Smooth muscle cell (in vitro differentiated cells): ENCODE measurements around the gene EFNA5. TPM values are rescaled to one million over a fixed set of nuclear protein-coding genes. Genes with fewer than 3 reads are reported as not detected.

Experiments
- DNase-seq: peaks from one replicate; lab custom pipeline; 2025; ENCODE audit not compliant: unreplicated experiment; lab: John Stamatoyannopoulos, UW
- H2AFZ ChIP-seq: fragments of 200-600 bp; sonication (generic); 2 replicates; pipeline ENCODE4 v1.6.0; 2016; ENCODE audit warnings: antibody characterized with exemption, low read depth, mild to moderate bottlenecking
- H3F3A ChIP-seq: fragments of 200-600 bp; sonication (generic); 2 replicates; pipeline ENCODE4 v1.6.0; 2017; ENCODE audit warnings: antibody characterized with exemption, low read depth
- H3K27ac ChIP-seq: fragments of 200-600 bp; sonication (generic); 2 replicates; pipeline ENCODE4 v1.5.1; 2016; ENCODE audit warnings: low read depth, mild to moderate bottlenecking
- H3K27me3 ChIP-seq: fragments of 200-600 bp; sonication (generic); 2 replicates; pipeline ENCODE4 v1.6.1; 2016; ENCODE audit warnings: low read depth, mild to moderate bottlenecking
- H3K36me3 ChIP-seq: fragments of 200-600 bp; sonication (generic); 2 replicates; pipeline ENCODE4 v1.5.1; 2016; ENCODE audit warnings: low read depth
- H3K4me1 ChIP-seq: fragments of 200-600 bp; sonication (generic); 2 replicates; pipeline ENCODE4 v1.5.1; 2016; ENCODE audit warnings: low read depth
- H3K4me2 ChIP-seq: fragments of 200-600 bp; sonication (generic); 2 replicates; pipeline ENCODE4 v1.6.0; 2016; ENCODE audit warnings: mild to moderate bottlenecking
- H3K4me3 ChIP-seq: fragments of 200-600 bp; sonication (generic); 2 replicates; pipeline ENCODE4 v1.5.1; 2016; ENCODE audit warnings: mild to moderate bottlenecking
- H3K79me2 ChIP-seq: fragments of 200-600 bp; sonication (generic); 2 replicates; pipeline ENCODE4 v1.6.0; 2016; ENCODE audit warnings: low read depth, mild to moderate bottlenecking
- H3K9ac ChIP-seq: fragments of 200-600 bp; sonication (generic); 2 replicates; pipeline ENCODE4 v1.6.0; 2016; ENCODE audit warnings: low read depth
- H3K9me3 ChIP-seq: fragments of 200-600 bp; sonication (generic); replicated peaks from 2 replicates; pipeline ENCODE4 v1.5.1; 2016; ENCODE audit warnings: low read depth
- H4K20me1 ChIP-seq: fragments of 200-600 bp; sonication (generic); 2 replicates; pipeline ENCODE4 v1.6.0; 2016; ENCODE audit warnings: low read depth
- WGBS: methylation state at CpG from one replicate; pipeline ENCODE4 v1.1.7; 2016; ENCODE audit warnings: low lambda C conversion rate; 5-methylcytosine and 5-hydroxymethylcytosine counted together
- polyA plus RNA-seq: library from polyadenylated mRNA; unstranded; fragments of >200 nt; fragmentation: Nextera tagmentation; extraction: Ambion mirVana; gene quantifications from 2 replicates; pipeline ENCODE4 v1.2.1, GENCODE V29; 2016
- total RNA-seq: library from RNA; depleted of rRNA; stranded (reverse); fragments of >200 nt; gene quantifications from 2 replicates; pipeline ENCODE4 v1.2.3, GENCODE V29; 2014
- TF ChIP-seq, protein P1 (sequence below): fragments of 200-600 bp; sonication (generic); IDR thresholded peaks from 2 replicates; pipeline ENCODE4 v1.5.1; 2017; ENCODE audit warnings: borderline replicate concordance, mild to moderate bottlenecking, antibody characterized with exemption; ENCODE audit not compliant: insufficient read depth, poor library complexity, severe bottlenecking

Gene EFNA5
- total and polyA plus RNA-seq, 2 experiments from 2014 or later = 0.32 to 8.8 TPM

DNA sequence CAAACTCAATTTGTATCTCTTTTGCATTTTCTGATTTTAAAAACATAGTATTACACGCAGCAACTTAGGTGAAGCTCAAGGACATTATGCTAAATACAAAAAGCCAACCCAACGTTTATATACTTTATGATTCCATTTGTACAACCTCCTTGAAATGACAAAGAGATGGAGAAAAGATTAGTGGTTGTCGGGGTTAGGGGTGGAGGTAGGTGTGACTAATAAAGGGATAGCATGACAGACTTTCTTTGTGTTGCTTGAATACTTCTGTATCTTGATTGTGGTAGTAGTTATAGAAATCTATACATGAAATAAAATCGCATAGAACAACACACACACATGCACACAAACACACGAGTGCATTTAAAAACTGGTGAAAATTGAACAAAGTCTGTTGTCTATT, 42.5 kb upstream of the EFNA5 start:
- H4K20me1 ChIP-seq = no peaks in the 10 kb centered on the region

DNA sequence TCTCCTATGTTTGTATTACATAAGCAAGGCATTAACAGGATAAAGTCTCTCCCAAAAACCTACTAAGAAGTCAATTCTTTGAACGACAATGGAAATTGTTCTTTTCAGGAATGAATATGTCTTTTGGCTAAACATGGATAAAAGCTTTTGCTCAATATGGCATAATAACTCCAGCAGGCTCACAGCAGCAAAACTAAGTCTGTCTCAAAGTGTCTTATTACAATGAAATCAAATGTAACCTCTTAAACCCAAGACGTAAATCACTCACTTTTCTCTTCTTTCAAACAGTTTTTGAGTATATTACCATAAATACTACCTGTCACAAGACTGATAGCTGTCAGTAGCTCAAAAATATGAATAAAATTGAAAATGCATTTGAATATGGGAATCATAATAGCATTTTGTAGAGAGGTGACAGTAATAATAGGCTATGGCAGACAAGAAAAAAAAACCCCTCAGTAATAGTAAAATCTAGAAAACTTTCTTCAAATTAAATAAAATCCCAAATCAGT, 41.7 kb upstream of the EFNA5 start:
- H3F3A ChIP-seq = no peaks in the 10 kb centered on the region
- DNase-seq = no peak
- H3K4me2 ChIP-seq = no peak overlapping the region
- H3K9ac ChIP-seq = no peak overlapping the region
- H3K4me3 ChIP-seq = no peak overlapping the region
- no peak overlapping the region for H3K27ac ChIP-seq
- H3K4me1 ChIP-seq = no peaks in the 10 kb centered on the region
- H3K9me3 ChIP-seq = no peaks in the 10 kb centered on the region
- H2AFZ ChIP-seq = no peak overlapping the region
- no peaks in the 10 kb centered on the region for H3K36me3 ChIP-seq
- 94% methylated on average over 2 of the region's 2 CpGs for WGBS
- H4K20me1 ChIP-seq = no peaks in the 10 kb centered on the region
- TF ChIP-seq, protein P1, sequence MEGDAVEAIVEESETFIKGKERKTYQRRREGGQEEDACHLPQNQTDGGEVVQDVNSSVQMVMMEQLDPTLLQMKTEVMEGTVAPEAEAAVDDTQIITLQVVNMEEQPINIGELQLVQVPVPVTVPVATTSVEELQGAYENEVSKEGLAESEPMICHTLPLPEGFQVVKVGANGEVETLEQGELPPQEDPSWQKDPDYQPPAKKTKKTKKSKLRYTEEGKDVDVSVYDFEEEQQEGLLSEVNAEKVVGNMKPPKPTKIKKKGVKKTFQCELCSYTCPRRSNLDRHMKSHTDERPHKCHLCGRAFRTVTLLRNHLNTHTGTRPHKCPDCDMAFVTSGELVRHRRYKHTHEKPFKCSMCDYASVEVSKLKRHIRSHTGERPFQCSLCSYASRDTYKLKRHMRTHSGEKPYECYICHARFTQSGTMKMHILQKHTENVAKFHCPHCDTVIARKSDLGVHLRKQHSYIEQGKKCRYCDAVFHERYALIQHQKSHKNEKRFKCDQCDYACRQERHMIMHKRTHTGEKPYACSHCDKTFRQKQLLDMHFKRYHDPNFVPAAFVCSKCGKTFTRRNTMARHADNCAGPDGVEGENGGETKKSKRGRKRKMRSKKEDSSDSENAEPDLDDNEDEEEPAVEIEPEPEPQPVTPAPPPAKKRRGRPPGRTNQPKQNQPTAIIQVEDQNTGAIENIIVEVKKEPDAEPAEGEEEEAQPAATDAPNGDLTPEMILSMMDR = no peak
- H3K27me3 ChIP-seq = no peaks in the 10 kb centered on the region
- no peaks in the 10 kb centered on the region for H3K79me2 ChIP-seq

More for the DNA sequence above, 42.5 kb upstream of the EFNA5 start:
- H3F3A ChIP-seq = no peaks in the 10 kb centered on the region
- no peak overlapping the region for H3K4me3 ChIP-seq
- no peaks in the 10 kb centered on the region for H3K79me2 ChIP-seq
- H3K27ac ChIP-seq = no peak overlapping the region
- TF ChIP-seq, protein P1 = no peak
- no peak overlapping the region for H2AFZ ChIP-seq
- no peaks in the 10 kb centered on the region for H3K9me3 ChIP-seq
- no peaks in the 10 kb centered on the region for H3K27me3 ChIP-seq
- no peak for DNase-seq
- no peak overlapping the region for H3K4me2 ChIP-seq
- H3K9ac ChIP-seq = no peak overlapping the region
- H3K4me1 ChIP-seq = no peaks in the 10 kb centered on the region
- 84% methylated on average over 5 of the region's 5 CpGs for WGBS
- H3K36me3 ChIP-seq = no peaks in the 10 kb centered on the region

DNA sequence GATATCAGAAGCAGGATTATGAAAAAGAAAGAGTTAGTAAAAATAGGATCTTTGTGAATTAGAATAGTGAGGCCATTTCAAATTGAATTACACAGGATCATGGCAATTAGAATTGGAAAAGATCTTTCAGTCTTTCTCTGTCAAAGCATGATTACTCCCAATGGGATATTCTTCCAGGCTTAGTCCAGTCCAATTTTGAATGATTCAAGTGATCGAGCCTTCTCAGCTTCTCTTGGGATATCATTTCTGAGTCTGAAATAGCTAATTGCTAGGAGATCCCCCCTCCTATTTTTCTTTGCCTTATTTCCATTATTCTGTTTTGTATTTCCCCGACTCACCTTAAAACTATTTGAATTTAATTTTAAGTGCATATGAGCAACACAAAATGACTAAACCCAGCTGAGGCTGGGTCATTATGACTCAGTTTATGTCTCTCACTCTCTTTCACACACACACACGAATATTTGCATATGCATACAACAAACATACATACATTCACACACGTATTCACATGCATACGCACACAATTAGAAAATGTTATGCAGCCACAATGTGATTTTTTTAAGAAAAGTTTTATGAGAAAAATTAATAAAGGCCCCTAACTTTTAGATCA, 34.8 kb upstream of the EFNA5 start:
- Histone ChIP-seq H3K27me3 (no peaks in the 10 kb centered on the region), H3K4me3 (peak overlapping the region; percentile 19), H2AFZ (peak overlapping the region; percentile 32), H3K79me2 (no peaks in the 10 kb centered on the region), H3K4me1 (peaks cover 7% of the 10 kb centered on the region), H3K27ac (no peak overlapping the region), H3K4me2 (peak overlapping the region; percentile 68), H4K20me1 (no peaks in the 10 kb centered on the region), H3K9me3 (no peaks in the 10 kb centered on the region), H3K36me3 (no peaks in the 10 kb centered on the region), H3F3A (no peaks in the 10 kb centered on the region), H3K9ac (no peak overlapping the region)
- no peak for DNase-seq
- 62% methylated on average over 5 of the region's 5 CpGs for WGBS
- TF ChIP-seq, protein P1 = no peak
